ENCODE results near the gene VGLL3.
"Not testable (repeated sequence)": the region's sequence is repeated elsewhere in the genome, so short reads cannot be mapped to it uniquely, and the experiment has no call there.

The VGLL3 gene, protein sequence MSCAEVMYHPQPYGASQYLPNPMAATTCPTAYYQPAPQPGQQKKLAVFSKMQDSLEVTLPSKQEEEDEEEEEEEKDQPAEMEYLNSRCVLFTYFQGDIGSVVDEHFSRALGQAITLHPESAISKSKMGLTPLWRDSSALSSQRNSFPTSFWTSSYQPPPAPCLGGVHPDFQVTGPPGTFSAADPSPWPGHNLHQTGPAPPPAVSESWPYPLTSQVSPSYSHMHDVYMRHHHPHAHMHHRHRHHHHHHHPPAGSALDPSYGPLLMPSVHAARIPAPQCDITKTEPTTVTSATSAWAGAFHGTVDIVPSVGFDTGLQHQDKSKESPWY

DNA sequence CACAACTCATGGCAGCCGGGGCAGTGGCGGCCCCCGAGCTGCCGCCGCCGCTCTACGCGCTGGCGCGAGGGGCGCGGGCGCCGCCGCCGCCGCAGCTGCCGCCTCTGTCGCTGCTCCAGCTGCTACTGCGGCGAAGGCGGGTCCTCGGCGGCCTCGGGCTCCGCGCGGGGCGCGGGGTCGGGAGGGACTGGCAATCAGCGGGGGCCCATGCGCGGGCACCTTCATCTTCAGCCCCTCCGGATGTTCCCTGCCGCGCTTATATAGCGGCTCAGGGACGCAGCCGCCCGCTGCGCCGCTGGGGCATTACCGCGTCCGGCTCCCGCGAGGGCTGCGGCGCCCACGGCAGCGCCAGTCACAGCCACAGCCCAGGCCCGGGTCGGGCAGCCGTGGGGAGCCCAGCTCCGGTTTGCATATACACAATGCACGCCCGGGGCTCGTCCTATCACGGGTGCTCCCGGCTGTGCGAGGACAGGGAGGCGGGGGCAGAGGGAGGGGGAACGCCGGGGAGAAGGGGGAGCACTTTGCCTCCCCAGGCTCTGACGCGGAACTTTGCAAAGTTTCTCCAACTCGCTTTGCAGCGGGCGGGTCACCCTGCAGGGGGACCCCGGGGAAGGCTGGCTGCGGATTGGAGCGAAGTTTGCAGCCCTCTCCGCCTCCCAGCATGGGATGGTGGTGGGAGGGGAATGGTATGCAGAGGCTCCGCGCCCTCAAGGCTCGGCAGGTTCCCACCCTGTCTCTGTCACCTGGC is at the start of gene VGLL3:
Gene VGLL3 (minus strand): TSS at position 416 of the 748 bp plus-strand sequence. CDS start 406 bp downstream, at position 10.
- in situ Hi-C loops (cut with MboI; ENCODE audit: low sequenced_read_pairs), result no loop called here

DNA sequence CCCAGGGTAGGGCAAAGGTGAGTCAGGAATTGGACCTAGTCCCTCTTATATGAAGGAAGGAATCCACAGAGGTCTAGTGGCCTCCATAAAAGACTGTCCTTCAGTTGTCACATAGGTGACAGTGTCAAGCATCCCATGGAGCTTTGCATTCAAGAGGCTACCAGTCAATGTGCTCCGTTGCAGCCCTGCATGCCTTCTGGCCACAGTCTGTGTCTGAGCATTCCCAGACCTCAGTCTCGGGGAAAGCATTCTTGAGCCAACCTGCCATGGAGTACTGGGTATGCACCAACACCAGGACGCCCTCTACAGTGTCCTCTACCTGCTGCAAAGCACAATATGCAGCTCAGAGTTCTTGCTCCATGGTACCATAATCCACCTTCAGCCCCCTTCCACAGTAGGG is 46.7 kb upstream of the VGLL3 start:
- in situ Hi-C loops (cut with MboI; ENCODE audit: low sequenced_read_pairs), result no loop called here

DNA sequence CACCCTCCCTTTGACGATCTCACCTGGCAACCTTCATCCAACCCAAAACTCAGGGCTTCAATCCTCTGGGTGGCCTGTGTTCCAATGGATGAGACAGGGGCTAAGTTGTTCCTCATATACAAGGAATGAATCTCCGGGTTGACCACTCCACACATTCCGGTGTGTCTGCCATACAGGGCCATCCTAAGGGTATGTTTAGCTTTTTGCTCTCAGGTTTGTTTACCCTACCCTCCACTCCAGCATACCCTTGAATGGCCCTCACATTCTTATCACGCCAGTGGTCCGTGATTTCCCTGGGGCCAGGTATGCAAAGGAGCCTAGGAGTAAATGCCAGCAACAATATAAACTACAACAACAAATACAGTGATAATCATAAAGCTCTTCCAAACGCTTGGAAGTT is 45.7 kb upstream of the VGLL3 start:
- in situ Hi-C loops (cut with MboI; ENCODE audit: low sequenced_read_pairs), result no loop called here

DNA sequence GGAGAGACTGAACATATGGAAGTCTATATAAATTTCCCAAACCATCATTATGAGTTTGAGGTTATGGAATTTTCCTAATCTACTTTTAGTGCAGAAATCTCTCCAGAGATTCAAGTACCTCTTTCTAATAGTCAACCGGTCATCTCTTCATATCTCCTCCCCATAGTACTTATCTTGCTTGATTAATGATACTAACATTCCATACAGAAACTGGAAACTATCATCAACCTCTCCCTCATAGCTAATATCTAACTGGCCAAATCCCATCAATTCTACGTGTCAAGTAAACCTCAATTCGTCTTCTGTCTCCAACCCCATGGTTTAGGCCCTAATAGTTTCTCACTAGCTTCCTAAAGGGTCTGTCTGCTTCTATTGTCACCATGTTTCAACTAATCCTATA is 44.4 kb upstream of the VGLL3 start:
- in situ Hi-C loops (cut with MboI; ENCODE audit: low sequenced_read_pairs), result no loop called here

DNA sequence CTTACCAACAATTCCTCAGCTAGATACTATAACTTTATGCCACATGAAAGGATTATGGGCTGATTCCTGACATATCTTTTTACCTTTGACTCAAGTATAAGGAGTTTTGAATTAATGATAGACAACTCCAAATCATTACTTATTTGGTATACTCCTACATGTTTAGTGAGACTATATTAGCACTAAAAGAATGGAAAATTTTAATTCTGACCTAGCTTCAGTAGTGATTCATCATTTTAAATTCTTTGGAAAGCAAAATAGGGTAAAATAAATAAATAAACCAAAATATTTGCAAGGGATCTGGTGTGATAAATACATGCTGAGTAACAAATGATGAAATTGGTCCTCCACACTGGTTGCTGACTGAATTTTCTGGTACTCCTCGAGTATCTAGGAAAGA is 42.3 kb upstream of the VGLL3 start:
- in situ Hi-C loops (cut with MboI; ENCODE audit: low sequenced_read_pairs), result no loop called here

DNA sequence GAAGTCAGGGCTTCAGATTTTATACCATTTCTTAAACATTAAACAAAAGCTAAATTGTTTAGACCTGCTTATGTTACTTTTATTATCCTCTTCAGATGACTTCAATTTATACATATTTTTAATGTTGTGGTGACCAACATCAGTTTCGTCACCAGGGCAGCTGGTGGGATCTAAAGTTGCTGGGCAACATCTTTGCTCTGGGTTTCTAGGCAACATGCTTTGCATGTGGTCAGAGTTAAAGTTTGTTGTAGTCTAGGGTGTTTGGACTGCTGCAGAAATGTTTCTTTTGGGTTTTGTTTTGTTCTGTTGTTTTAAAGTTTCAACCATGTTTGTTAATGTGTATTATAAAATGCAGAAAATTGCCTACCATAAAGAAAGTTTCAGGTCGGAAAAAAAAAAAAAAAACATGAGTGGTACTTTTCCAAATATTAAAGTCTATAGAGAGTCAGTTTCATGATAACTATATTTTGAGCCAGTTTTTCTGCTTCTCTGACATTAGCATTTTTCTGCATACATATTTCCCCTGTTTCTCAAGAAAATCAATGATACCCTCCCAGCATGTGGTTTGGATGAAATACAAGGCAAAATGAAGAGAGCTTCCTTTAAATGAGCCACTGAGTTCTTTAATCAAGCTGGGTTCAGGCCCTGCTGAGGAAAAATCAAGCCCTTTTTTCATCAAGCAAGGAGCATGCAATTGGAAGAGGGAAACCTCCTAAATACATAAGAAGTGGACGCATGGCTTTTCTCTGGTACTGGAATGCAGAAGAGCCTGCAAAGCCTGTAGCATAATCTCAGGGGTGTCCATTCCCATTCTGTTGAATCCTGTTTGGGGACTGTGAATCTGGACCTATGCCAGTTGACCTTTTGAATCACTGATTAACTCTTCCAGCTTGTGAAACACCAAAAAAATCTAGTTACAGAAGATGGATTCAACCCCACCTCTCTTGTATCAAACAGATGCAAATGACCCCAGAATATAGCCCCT is 35.0 kb upstream of the VGLL3 start:
- in situ Hi-C loops (cut with MboI; ENCODE audit: low sequenced_read_pairs), result no loop called here

DNA sequence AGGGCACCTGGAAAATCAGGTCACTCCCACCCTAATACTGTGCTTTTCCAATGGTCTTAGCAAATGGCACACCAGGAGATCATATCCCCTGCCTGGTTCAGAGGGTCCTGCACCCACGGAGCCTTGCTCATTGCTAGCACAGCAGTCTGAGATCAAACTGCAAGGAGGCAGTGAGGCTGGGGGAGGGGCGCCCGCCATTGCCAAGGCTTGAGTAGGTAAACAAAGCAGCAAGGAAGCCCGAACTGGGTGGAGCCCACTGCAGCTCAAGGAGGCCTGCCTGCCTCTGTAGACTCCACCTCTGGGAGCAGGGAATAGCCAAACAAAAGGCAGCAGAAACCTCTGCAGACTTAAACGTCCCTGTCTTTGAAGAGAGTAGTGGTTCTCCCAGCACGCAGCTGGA is 26.4 kb upstream of the VGLL3 start:
- in situ Hi-C loops (cut with MboI; ENCODE audit: low sequenced_read_pairs), result not testable (repeated sequence)

DNA sequence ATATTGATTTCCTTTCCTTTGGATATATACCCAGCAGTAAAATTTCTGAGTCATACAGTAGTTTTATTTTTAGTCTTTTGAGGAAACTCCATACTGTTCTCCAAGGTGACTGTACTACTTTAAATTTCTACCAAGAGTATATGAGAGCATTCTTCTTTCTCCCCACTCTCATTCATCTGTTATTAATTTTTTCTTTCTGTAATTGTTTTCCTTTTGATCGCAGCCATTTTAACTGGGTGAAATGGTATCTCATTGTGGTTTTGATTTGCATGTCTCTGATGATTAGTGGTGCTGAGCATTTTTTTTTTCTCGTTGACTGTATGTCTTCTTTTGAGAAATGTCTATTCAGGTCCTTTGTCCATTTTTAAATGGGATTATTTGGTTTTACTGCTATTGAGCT is 18.3 kb upstream of the VGLL3 start:
- in situ Hi-C loops (cut with MboI; ENCODE audit: low sequenced_read_pairs), result no loop called here

DNA sequence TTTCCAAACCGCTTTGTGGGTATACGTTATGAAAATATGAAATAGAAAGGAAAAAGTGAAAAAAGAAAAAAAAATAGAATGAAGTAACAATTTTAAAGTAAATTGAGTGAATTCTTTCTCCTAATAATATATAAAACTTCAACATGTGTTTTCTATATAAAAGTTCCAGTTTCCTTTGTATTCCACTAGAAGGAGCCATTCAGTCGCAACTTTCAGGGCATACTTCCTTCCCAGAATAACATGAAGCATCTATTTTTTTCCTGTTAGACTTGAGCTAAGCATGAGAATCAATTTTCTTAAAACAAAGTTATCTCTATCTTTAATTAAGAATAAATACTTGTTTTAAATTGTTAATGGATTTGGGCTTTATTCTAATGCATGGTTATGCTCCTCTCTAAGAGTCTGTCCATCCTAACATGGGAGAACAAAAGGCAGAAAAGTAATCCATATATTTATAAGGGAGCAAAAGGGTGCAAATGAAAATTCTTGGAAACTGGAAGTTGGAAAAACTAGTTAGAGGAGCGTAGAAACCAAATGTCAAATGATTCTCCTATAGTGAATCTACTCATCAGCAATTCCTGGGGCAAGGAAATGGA is 16.0 kb upstream of the VGLL3 start:
- in situ Hi-C loops (cut with MboI; ENCODE audit: low sequenced_read_pairs), result no loop called here

DNA sequence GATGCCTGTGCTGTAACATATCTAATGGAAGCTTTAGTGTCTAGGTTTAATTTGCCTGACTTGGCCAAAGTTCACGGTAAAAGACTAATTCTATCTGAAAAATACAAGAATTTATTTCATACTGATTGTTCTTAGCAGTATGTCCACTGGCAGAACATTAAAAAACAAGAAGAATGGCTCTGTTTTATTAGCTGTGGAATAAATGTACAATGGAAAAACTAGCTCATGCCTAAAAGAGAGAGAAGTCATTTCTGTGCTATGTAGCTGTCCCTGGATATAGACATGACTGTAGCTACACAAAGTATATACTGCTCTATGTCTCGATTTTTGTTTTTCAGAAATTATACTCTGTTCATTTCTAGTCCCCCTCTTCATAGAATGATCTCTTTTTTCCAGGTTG is 13.9 kb upstream of the VGLL3 start:
- in situ Hi-C loops (cut with MboI; ENCODE audit: low sequenced_read_pairs), result no loop called here

DNA sequence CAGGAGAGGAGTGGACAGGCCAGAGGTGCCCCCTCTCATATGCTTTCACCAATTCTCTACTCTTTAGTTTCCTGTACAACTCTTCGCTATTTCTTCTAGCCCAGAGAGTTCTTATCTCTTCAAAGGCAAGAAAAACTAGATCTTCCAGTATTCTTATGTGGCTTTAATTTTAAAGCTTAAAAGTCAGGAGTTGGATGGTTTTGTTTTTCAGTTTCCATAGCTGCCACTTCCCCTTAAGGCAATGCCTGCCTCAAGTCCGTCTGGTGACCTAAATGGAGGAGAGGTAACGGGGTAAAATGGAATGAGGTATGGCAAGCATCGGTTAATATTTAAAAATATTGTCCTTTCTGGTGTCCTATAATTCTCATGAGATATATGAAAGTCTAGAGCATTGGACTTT is 11.4 kb upstream of the VGLL3 start:
- in situ Hi-C loops (cut with MboI; ENCODE audit: low sequenced_read_pairs), result no loop called here

DNA sequence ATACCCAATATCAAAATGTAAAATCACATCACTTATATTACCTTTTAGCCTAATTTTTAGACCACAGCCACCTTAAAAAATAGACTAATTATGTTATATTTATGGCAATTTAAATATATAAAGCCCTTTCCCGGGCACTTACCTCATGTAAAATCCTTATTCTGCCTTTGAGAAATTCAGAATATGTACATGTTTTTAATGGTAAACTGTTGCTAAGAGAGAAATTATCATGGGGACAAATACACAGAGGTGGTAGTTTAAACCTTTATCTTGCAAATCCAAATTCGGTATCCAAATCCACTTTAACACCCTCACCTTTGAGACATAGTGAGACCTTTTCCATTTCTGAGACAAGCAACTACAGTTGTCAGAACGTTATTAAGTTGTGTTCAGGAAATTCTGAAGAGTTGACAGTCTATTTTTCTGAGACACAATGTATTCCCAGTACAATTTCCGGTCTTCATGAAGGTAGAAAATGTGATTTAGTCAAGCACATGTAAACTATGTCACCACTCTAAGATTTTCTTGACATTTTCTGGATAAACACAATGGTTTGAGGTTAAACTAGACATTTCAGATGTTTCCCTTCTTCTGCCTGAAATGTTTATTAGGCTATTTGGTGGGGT is 10.6 kb upstream of the VGLL3 start:
- in situ Hi-C loops (cut with MboI; ENCODE audit: low sequenced_read_pairs), result no loop called here

DNA sequence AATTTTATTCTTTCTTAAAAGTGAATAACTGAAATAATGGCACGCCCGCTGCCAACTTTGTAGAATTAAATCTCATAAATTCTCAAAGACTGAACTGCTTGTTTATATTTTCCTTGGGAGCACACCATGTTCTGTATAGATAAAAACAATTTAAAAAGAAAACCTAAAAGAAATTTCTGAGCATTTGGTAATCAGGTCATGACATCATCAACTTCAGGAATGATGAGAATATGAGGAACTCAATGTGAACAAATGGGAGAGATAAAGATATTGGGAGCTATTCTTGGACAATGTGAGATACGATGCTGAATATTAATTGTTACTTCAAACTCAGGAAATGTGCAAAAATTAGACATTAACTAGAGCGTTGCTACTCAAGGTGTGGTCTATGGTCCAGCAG is 10.0 kb upstream of the VGLL3 start:
- in situ Hi-C loops (cut with MboI; ENCODE audit: low sequenced_read_pairs), result no loop called here

DNA sequence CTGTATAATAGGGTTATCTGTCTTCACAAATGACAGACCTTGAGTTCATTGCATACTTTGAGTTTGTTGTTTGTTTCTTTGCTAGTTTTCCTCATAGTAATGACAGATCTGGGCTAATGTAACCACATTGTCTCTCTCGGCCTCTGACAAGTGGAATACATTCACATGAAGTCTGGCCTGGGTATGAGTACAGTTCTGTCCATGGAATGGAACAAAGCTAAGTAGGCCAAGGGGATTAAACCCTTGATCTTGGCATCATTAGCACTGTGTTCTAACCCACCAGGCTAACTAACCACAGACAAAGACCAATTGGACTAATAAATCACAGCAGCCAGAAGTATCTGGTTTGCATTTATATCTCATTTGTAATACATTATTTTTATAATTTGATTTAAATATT is 7.6 kb upstream of the VGLL3 start:
- in situ Hi-C loops (cut with MboI; ENCODE audit: low sequenced_read_pairs), result no loop called here

DNA sequence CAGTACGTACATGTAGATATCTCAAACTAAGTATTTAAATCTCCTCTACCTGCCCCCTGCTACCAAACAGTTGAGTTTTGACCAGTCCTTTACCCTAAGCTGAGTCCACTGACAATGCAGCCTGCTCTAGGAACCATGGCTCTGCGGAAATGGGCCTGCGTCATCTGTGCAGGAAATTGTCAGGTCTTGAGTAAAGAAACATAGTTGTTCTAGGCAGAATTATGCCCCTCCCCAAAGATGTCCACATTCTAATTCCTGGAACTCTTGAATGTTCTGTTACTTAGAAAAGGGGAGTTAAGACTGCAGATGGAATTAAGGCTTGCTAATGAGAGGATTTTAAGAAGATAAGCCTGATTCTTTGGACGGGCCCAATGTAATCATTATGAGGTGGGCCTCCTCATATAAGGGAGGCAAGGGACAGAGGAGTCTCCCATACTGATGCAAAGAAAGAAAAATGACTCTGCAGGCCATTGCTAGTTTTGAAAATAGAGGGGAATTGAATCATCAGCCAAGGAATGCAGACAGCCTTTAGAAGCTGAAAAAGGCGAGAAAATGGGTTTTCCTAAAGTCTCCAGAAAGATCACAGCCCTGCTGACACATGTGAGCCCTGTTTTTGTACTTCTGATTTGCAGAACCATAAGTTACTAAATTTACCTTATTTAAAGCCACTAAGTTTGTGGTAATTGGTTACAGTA is 5.5 kb upstream of the VGLL3 start:
- in situ Hi-C loops (cut with MboI; ENCODE audit: low sequenced_read_pairs), result no loop called here

DNA sequence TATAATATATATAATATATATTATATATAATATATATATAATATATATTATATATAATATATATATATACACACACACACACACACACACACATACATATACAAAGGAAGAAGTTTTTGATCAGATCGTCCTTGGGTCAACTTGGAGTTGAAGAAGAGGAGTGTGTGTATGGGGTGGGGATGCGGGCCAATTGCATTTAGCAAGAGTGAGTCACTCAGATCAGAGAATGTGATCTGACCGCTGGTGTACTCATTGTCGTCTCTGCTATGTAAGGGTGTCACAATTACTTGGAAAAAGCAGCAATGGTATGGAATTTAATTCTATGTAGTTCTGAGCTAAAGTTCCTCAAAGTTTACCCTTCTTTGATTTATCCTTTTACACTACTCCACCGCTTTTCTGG is 4.6 kb upstream of the VGLL3 start:
- in situ Hi-C loops (cut with MboI; ENCODE audit: low sequenced_read_pairs), result no loop called here

DNA sequence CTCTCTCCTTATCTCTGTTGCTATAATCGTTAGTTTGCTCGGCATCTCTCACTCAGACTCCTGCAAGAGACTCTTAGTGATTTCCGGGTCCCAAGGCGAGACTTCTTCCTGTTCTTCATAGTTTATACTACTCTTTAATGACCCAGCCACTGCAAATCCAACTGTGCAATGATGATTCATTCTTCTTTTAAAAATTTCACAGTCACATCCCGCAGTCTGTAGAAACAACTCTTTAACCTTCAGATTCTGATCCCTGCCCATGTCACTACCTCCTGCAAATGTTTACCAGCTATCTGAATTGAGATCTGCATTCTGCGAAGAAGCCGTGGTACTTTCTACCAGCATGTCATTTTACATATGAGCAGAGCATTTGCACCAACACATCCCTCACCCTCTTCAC is 2.8 kb upstream of the VGLL3 start:
- in situ Hi-C loops (cut with MboI; ENCODE audit: low sequenced_read_pairs), result no loop called here

DNA sequence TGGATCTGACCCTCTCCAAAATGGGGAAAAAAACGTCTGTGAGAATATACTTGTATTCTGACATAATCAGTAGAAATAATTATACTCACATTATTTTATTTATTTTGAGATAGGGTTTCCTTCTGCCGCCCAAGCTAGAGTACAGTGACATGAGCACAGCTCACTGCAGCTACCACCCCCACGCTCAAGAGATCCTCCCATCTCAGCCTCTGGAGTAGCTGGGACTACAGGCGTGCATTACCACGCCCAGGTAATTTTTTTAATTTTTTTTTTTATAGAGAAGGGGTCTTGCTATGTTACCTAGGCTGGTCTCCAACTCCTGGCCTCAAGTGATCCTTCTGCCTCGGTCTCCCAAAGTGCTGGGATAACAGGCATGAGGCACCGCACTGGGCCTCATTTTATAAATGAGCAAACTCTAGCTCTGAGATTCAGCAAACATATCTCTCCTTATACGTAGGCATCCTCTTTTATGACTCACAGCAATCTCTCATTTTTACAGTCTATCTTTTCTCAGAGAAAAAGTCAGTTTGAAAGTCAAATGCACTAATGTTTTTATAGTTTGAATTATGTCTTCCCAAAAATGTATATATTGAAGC is 989 bp upstream of the VGLL3 start:
- in situ Hi-C loops (cut with MboI; ENCODE audit: low sequenced_read_pairs), result no loop called here

DNA sequence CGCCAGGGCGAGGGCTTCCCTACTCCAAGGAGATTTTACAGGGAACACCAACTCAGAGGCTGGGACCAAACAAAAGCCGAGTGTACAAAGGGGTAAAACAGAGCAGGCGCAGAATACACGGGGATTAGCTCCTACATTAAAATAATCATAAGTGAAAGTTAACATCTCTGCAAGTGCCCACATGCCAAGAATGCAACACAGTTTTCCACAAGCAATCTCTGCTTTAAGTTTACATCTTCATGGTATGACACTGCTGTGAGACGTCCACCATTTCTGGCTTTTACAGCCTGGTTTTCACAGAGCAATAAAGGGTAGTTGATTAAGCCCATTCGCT is 500 bp upstream of the VGLL3 start:
- in situ Hi-C loops (cut with MboI; ENCODE audit: low sequenced_read_pairs), result no loop called here
